Peyer's patch (tissue), 4 donors: Measurements from ENCODE around the gene PTS.

ENCODE experiments used
- CTCF ChIP-seq, 6 experiments: fragments of 450-650 bp in 4 of 6; fragments of 200-600 bp in 2 of 6; sonication (generic) in 1 of 6; IDR thresholded peaks; one replicate each; pipeline ENCODE4 v1.5.1; 2017 to 2019; ENCODE audit warnings: antibody characterized with exemption in 6 of 6, mild to moderate bottlenecking in 3 of 6, moderate library complexity in 1 of 6
- POLR2A ChIP-seq, 2 donors: fragments of 450-650 bp; IDR thresholded peaks; one replicate each; pipeline ENCODE4 v1.5.1; 2017; ENCODE audit warnings: antibody characterized with exemption in 2 of 2, mild to moderate bottlenecking in 2 of 2, moderate library complexity in 2 of 2

DNA sequence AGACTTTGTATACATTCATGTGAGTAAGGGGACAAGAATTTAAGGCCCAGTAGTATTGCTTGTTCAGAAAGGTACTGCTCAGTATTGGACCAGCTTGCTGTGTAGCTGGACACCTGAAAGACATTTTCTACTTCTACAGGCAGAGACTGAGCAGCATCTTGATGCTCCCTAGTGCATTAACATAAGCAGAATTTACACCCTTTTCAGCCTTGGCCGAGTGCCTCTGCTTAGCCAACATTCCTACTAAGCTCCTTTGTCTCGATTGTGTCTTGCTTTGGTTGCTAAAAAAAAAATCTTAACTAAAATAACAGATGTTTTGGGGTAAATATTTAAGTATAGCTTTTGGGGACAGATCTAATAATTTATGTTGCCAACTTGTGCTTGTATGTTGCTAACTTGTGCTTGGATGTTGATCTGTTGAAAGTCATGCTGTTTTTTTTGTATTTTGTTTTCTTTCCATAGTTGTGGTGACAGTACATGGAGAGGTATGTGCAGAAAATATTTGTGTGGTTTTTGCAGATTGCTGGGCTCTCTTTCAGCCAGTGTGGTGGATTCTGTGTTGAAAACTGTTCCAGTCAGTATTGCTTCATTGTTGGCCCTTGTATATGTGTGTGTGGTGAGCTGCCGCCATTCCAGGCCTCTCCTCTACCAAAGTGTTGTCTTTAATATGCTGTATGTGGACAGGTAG, 3.7 kb downstream of the PTS start:
- TF ChIP-seq POLR2A (IDR thresholded peaks at IDR 0.05) = no peak
- TF ChIP-seq CTCF (IDR thresholded peaks at IDR 0.05) = no peak
